OCI-LY7 (cell line): ENCODE results near the gene GPR146.

Experiments
- CTCF ChIP-seq: fragments of 200-600 bp; sonication (generic); conservative IDR thresholded peaks from 2 replicates; pipeline ENCODE4 v1.5.1; 2014; ENCODE audit warnings: mild to moderate bottlenecking, antibody characterized with exemption, low read length, moderate library complexity, mixed read lengths
- EZH2phosphoT487 ChIP-seq: fragments of 200-600 bp; sonication (generic); IDR thresholded peaks from 2 replicates; pipeline ENCODE4 v1.6.1; 2018; ENCODE audit warnings: low read depth, borderline replicate concordance, mild to moderate bottlenecking, mixed run types, antibody characterized with exemption, low read length, moderate library complexity, mixed read lengths

- TF ChIP-seq CTCF (no peak), EZH2phosphoT487 (no peak)
Measured at GRCh38 chr7:1019255-1019785, 25.0 kb upstream of the GPR146 start.
